Loucy (cell line): ENCODE measurements around the gene AFF3.

Source experiments
- EZH2phosphoT487 ChIP-seq: fragments of 200-600 bp; IDR thresholded peaks from 2 replicates; pipeline ENCODE4 v1.6.1; 2018; ENCODE audit warnings: antibody characterized with exemption, mild to moderate bottlenecking, moderate library complexity, borderline replicate concordance
- TF ChIP-seq, protein P1 (sequence below): fragments of 200-600 bp; sonication (generic); conservative IDR thresholded peaks from 2 replicates; pipeline ENCODE4 v1.5.1; 2014; ENCODE audit warnings: mild to moderate bottlenecking, antibody characterized with exemption, low read length

DNA sequence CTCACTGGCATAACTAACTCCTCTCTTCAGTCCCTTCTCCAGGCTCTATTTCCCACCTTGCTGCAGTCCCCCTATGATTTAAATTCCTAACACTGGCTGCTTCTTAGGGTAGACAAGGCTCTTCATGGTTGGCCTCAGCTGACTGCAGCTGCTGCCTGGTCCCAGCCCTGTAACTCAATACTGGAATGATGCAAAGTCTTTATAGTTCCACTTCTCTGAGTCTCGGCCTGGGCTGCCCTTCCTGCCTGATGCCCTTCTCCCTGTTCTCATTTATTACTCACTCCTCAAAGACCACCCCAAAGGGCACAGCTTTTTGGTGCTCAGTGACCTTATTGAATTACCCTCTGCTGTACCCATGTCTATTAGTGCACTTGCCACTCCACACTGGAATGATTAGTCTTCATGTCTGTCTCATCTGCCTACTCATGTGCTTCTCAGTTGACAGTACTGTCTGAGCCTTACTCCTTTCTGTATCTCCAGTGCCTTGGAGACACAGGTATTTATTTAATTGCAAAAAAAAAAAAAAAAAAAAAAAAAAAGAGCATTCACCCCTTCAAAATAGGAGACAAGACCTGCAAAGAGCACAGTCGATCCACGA lies 453.1 kb downstream of the AFF3 start:
- TF ChIP-seq, protein P1, sequence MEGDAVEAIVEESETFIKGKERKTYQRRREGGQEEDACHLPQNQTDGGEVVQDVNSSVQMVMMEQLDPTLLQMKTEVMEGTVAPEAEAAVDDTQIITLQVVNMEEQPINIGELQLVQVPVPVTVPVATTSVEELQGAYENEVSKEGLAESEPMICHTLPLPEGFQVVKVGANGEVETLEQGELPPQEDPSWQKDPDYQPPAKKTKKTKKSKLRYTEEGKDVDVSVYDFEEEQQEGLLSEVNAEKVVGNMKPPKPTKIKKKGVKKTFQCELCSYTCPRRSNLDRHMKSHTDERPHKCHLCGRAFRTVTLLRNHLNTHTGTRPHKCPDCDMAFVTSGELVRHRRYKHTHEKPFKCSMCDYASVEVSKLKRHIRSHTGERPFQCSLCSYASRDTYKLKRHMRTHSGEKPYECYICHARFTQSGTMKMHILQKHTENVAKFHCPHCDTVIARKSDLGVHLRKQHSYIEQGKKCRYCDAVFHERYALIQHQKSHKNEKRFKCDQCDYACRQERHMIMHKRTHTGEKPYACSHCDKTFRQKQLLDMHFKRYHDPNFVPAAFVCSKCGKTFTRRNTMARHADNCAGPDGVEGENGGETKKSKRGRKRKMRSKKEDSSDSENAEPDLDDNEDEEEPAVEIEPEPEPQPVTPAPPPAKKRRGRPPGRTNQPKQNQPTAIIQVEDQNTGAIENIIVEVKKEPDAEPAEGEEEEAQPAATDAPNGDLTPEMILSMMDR, result no peak
- TF ChIP-seq EZH2phosphoT487, result no peak
